C4-2B (cell line): ENCODE results near the gene STEAP3.

Experiments
- CTCF ChIP-seq: fragments of 450-650 bp; conservative IDR thresholded peaks from 2 replicates; pipeline ENCODE4 v1.5.1; 2017; ENCODE audit warnings: mild to moderate bottlenecking
- ZFX ChIP-seq: fragments of 450-650 bp; IDR thresholded peaks from 2 replicates; pipeline ENCODE4 v1.6.1; 2017

- TF ChIP-seq CTCF (no peak), ZFX (no peak)
Measured at GRCh38 chr2:119249311-119249710, 25.7 kb downstream of the STEAP3 start.
